ENCODE results near the gene S100A8. TPM values are rescaled to one million over a fixed set of nuclear protein-coding genes. Genes with fewer than 3 reads are reported as not detected.
A peak's percentile ranks its signal among the peaks of the same experiment; 100 is the strongest.

S100A8 gene
- total RNA-seq, 1 donor from 2014 or later, result 266 TPM

DNA sequence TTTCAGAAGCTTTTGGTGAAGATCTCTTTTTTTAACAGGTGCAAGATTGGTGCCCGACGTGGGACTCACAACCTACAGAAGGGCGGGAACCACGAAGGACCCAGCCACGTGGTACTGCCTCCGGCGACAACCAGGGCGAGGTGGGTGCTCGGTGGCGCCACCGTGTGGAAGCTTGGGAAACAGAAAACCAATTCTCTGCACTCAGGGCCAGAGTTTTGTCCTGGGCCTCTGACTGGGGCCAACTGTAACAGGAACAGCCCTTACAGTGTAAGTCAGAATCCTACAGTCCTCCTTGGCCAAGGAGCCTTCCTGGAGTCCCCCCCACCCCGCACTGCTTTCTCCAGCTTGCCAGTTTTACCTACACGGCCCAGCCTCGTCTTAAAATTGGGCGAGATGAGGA is 13.9 kb upstream of the S100A8 start:
- peaks cover 5% of the 10 kb centered on the region for H3K27me3 ChIP-seq
- no peaks in the 10 kb centered on the region for H3K4me1 ChIP-seq
- TF ChIP-seq, protein P1, sequence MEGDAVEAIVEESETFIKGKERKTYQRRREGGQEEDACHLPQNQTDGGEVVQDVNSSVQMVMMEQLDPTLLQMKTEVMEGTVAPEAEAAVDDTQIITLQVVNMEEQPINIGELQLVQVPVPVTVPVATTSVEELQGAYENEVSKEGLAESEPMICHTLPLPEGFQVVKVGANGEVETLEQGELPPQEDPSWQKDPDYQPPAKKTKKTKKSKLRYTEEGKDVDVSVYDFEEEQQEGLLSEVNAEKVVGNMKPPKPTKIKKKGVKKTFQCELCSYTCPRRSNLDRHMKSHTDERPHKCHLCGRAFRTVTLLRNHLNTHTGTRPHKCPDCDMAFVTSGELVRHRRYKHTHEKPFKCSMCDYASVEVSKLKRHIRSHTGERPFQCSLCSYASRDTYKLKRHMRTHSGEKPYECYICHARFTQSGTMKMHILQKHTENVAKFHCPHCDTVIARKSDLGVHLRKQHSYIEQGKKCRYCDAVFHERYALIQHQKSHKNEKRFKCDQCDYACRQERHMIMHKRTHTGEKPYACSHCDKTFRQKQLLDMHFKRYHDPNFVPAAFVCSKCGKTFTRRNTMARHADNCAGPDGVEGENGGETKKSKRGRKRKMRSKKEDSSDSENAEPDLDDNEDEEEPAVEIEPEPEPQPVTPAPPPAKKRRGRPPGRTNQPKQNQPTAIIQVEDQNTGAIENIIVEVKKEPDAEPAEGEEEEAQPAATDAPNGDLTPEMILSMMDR (IDR thresholded peaks at IDR 0.05), result peak; percentile 62
- no peaks in the 10 kb centered on the region for H3K36me3 ChIP-seq
- no peaks in the 10 kb centered on the region for H3K9me3 ChIP-seq
- H3K4me3 ChIP-seq, result no peak overlapping the region
- DNase-seq (peak; percentile 86), ATAC-seq (peak; percentile 95)
- no peak overlapping the region for H3K27ac ChIP-seq
- intact Hi-C loops (cut with DNase I), result no loop called here

DNA sequence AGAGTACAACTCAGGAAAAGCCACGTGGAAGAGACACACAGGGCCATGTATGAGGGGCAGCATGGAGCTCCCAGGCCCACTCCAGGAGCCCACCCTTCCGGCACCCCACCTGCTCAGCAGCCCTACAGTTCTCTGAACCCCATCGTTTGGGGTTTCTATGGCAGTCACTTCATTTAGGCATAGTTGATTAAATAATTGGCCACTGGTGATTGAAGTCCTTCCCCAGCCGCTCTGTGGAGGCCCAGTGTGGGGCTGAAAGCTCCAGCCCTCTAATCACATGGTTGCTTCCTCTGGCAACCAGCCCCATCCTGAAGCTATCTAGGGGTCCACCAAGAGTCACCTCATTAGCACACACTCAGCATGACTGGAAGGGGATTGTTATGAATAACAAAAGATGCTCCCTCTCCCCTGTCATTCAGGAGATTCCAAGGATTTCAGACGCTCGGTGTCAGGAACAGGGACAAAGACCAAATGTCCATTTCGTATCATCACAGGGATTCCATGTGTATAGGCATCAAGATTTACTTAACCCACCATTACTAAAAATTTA is 13.3 kb upstream of the S100A8 start:
- no peak overlapping the region for H3K27ac ChIP-seq
- intact Hi-C loops (cut with DNase I), result no loop called here
- TF ChIP-seq, protein P1 (IDR thresholded peaks at IDR 0.05), result no peak
- no peaks in the 10 kb centered on the region for H3K9me3 ChIP-seq
- no peaks in the 10 kb centered on the region for H3K36me3 ChIP-seq
- DNase-seq (no peak), ATAC-seq (no peak)
- H3K4me3 ChIP-seq, result no peak overlapping the region
- peaks cover 5% of the 10 kb centered on the region for H3K27me3 ChIP-seq
- H3K4me1 ChIP-seq, result no peaks in the 10 kb centered on the region

DNA sequence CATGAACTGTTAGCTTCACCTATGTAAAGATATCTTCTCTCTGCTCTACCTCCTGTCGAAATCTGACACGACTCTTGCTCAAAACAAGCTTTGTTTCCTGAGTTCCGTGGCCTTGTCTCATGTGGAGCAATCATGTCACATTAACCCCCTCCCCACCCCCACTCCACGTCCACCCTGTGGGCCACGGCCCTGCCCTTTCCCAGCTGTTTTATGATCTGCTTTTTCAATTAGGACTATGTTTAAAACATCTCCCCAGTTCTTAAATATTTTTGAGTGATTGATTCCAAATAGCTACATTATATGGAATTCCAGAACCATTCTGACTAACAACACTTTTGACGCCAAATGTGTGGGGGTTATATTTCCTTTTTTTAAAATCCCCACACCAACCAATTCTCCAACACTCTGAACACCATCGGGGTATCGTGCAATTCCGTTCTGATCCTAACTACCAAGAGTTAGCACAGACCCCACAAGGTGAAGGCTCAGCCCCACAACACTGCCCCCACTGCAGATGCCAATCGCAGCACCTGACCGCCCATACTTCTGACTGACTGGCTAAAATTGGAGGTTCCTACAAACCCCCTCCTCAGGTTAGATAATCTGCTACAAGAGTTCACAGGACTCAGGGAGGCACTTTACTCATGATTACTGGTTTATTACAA is 12.7 kb upstream of the S100A8 start:
- Histone ChIP-seq H3K4me3 (no peak overlapping the region), H3K4me1 (no peaks in the 10 kb centered on the region)

DNA sequence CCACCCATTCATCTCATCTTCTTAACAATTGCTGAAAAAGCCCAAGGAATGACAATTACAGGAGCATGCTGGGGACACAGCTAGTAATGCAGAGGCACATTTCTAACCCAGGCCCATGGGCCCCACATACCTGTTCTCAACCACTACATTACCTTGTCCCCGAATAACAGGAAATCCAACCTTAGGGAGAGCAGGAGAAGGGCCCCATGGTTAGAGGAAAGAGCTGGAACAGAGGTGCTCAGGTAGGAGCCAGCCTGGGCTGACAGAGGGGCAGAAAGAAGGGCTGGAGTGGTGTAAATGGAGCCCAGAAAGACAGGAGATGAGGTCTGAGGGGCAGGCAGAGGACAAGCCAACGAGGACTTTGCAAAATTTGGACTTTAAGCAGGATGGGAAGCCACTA is 11.4 kb upstream of the S100A8 start:
- ATAC-seq, result no peak
- peaks cover 3% of the 10 kb centered on the region for H3K27me3 ChIP-seq
- DNase-seq, result no peak
- H3K36me3 ChIP-seq, result no peaks in the 10 kb centered on the region
- TF ChIP-seq, protein P1 (IDR thresholded peaks at IDR 0.05), result no peak
- intact Hi-C loops (cut with DNase I), result no loop called here
- H3K4me1 ChIP-seq, result no peaks in the 10 kb centered on the region
- H3K4me3 ChIP-seq, result no peak overlapping the region
- H3K9me3 ChIP-seq, result no peaks in the 10 kb centered on the region
- H3K27ac ChIP-seq, result no peak overlapping the region

More for the DNA sequence above, 12.7 kb upstream of the S100A8 start:
- TF ChIP-seq, protein P1 (IDR thresholded peaks at IDR 0.05), result no peak
- Histone ChIP-seq H3K9me3 (no peaks in the 10 kb centered on the region), H3K27me3 (peaks cover 5% of the 10 kb centered on the region), H3K36me3 (no peaks in the 10 kb centered on the region), H3K27ac (no peak overlapping the region)
- no peak for DNase-seq
- intact Hi-C loops (cut with DNase I), result no loop called here
- no peak for ATAC-seq

DNA sequence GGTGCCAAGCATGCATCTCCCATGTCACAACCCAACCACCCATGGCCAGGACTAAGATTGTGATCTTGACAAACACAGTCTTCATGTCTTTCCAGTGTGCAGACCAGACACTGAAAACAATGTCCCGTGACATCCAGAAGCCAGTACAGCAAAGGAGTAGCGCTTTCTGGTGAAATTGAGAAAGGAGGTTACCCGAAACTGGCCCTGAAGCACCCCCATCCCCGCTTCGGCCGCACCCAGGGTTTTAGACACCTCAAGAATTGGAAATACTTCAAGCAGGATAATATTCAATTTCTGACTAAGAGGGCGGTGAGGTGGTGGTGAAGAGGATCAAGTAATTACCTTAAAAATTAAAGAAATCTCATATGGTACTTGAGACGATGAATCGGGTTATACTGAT is 10.6 kb upstream of the S100A8 start:
- Histone ChIP-seq H3K27ac (no peak overlapping the region), H3K4me3 (no peak overlapping the region), H3K4me1 (no peaks in the 10 kb centered on the region), H3K36me3 (no peaks in the 10 kb centered on the region), H3K27me3 (no peaks in the 10 kb centered on the region), H3K9me3 (no peaks in the 10 kb centered on the region)
- no peak for ATAC-seq
- TF ChIP-seq, protein P1 (IDR thresholded peaks at IDR 0.05), result no peak
- intact Hi-C loops (cut with DNase I), result no loop called here
- DNase-seq, result no peak
